ENCODE results near the gene MYCT1. TPM values are rescaled to one million over a fixed set of nuclear protein-coding genes. Genes with fewer than 3 reads are reported as not detected.
"Not testable (repeated sequence)": the region's sequence is repeated elsewhere in the genome, so short reads cannot be mapped to it uniquely, and the experiment has no call there.

The MYCT1 gene
- total RNA-seq, 3 donors from 2014 or later (not counting 1 experiment from before 2014, with no cell fraction given), result 0.25 to 0.64 (median 0.55) TPM

DNA sequence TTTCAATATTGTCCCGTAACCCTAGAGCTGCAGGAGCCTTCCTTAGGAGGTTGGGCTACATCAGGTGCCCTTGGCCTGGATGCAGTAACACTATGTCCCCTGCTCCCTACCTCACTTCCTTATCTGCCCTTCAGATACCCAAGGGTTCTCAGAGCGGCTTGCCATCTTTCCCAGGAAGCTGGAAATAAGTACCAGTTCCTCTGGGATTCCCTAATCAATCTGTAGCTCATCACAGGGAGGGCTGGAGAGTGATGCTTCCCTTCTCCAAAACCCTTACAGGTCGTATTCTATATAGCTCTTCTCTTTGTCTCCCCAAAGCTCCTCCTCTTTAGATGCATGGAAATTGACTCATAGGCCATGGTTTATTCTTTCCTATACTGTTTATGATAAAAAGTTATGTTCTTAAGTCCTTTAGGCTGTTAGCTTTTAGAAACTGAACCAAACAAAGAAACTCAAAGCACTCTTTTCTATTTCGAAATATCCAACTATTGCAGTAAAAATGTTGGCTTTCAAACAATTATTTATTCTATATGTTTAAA is 4.2 kb downstream of the MYCT1 start:
- Histone ChIP-seq H3K9me3 (ENCODE audit: control insufficient read depth, insufficient read depth, low read length) (no peaks in the 10 kb centered on the region), H3K27me3 (ENCODE audit: control insufficient read depth, insufficient read depth, low read length) (peaks cover 15% of the 10 kb centered on the region), H3K36me3 (ENCODE audit: control insufficient read depth, insufficient read depth, low read length) (no peaks in the 10 kb centered on the region), H3K4me1 (ENCODE audit: control insufficient read depth, insufficient read depth, low read length) (no peaks in the 10 kb centered on the region), H3K4me3 (ENCODE audit: low read length) (no peak overlapping the region), H3K27ac (ENCODE audit: low read length) (no peak overlapping the region)
- no peak overlapping the region for H3K27ac Mint-ChIP-seq
- H3K36me3 Mint-ChIP-seq, result no peaks in the 10 kb centered on the region
- intact Hi-C loops (cut with micrococcal nuclease), result no loop called here
- 43% methylated on average over 3 of the region's 4 CpGs for WGBS (ENCODE audit: insufficient coverage)
- no peaks in the 10 kb centered on the region for H3K9me3 Mint-ChIP-seq
- DNase-seq, result no peak
- peaks cover 0 to 8% of the 10 kb centered on the region in 2 donors for H3K4me1 Mint-ChIP-seq
- H3K27me3 Mint-ChIP-seq (ENCODE audit: low read depth in 2 of 2), result peaks cover 33 to 57% of the 10 kb centered on the region in 2 donors
- TF ChIP-seq, protein P1, sequence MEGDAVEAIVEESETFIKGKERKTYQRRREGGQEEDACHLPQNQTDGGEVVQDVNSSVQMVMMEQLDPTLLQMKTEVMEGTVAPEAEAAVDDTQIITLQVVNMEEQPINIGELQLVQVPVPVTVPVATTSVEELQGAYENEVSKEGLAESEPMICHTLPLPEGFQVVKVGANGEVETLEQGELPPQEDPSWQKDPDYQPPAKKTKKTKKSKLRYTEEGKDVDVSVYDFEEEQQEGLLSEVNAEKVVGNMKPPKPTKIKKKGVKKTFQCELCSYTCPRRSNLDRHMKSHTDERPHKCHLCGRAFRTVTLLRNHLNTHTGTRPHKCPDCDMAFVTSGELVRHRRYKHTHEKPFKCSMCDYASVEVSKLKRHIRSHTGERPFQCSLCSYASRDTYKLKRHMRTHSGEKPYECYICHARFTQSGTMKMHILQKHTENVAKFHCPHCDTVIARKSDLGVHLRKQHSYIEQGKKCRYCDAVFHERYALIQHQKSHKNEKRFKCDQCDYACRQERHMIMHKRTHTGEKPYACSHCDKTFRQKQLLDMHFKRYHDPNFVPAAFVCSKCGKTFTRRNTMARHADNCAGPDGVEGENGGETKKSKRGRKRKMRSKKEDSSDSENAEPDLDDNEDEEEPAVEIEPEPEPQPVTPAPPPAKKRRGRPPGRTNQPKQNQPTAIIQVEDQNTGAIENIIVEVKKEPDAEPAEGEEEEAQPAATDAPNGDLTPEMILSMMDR (IDR thresholded peaks at IDR 0.05), result no peak
- no peak for ATAC-seq
- no peak overlapping the region for H3K4me3 Mint-ChIP-seq

DNA sequence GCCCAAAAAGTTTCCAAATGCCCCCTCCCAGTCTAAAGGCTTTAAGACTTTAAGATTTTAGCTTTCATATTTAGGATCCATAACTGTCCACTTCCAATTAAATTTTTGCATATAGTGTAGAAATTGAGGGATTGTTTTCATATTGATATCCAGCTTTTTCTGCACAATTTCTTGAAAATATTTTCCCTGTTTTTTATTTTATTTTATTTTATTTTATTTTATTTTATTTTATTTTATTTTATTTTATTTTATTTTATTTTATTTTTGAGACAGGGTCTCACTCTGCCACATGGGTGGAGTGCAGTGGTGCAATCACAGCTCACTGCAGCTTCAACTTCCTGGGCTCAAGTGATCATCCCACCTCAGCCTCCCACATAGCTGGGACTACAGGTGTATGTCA is 6.1 kb downstream of the MYCT1 start:
- H3K27me3 Mint-ChIP-seq (ENCODE audit: low read depth in 2 of 2), result peaks cover 26 to 54% of the 10 kb centered on the region in 2 donors
- H3K9me3 ChIP-seq (ENCODE audit: control insufficient read depth, insufficient read depth, low read length); H3K4me3 Mint-ChIP-seq; H3K9me3 Mint-ChIP-seq; H3K27ac Mint-ChIP-seq; H3K4me1 ChIP-seq (ENCODE audit: control insufficient read depth, insufficient read depth, low read length); H3K27ac ChIP-seq (ENCODE audit: low read length); H3K36me3 ChIP-seq (ENCODE audit: control insufficient read depth, insufficient read depth, low read length); H3K4me3 ChIP-seq (ENCODE audit: low read length); DNase-seq; intact Hi-C loops (cut with micrococcal nuclease); H3K36me3 Mint-ChIP-seq; ATAC-seq; H3K4me1 Mint-ChIP-seq: not testable (repeated sequence)
- peaks cover 15% of the 10 kb centered on the region for H3K27me3 ChIP-seq (ENCODE audit: control insufficient read depth, insufficient read depth, low read length)

DNA sequence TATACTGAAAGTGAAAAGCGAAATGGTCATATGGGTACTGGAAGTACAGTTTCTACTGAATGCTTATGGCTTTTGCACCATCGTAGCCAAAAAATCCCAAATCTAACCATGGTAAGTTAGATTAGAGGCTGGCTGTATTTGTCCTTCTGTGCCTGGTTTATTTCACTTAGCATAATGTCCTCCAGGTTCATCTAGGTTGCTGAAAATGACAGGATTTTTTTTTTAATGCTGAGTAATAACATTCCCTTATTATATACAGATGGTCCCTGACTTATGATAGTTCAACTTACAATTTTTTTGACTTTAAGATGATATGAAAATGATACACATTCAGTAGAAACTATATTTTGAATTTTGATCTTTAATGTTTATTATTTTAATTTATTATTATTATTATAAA is 7.6 kb downstream of the MYCT1 start:
- Mint-ChIP-seq H3K27me3 (ENCODE audit: low read depth in 2 of 2) (peaks cover 21 to 43% of the 10 kb centered on the region in 2 donors), H3K4me3 (no peak overlapping the region), H3K9me3 (no peaks in the 10 kb centered on the region), H3K4me1 (peaks cover 0 to 8% of the 10 kb centered on the region in 2 donors), H3K27ac (no peak overlapping the region), H3K36me3 (no peaks in the 10 kb centered on the region)
- peaks cover 12% of the 10 kb centered on the region for H3K27me3 ChIP-seq (ENCODE audit: control insufficient read depth, insufficient read depth, low read length)
- H3K27ac ChIP-seq (ENCODE audit: low read length), result no peak overlapping the region
- no peaks in the 10 kb centered on the region for H3K4me1 ChIP-seq (ENCODE audit: control insufficient read depth, insufficient read depth, low read length)
- no peaks in the 10 kb centered on the region for H3K36me3 ChIP-seq (ENCODE audit: control insufficient read depth, insufficient read depth, low read length)
- DNase-seq, result no peak
- no peak overlapping the region for H3K4me3 ChIP-seq (ENCODE audit: low read length)
- intact Hi-C loops (cut with micrococcal nuclease), result no loop called here
- ATAC-seq, result no peak
- H3K9me3 ChIP-seq (ENCODE audit: control insufficient read depth, insufficient read depth, low read length), result peaks cover 3% of the 10 kb centered on the region
- TF ChIP-seq, protein P1 (IDR thresholded peaks at IDR 0.05), result no peak
- 57% methylated on average over 2 of the region's 2 CpGs for WGBS (ENCODE audit: insufficient coverage)

DNA sequence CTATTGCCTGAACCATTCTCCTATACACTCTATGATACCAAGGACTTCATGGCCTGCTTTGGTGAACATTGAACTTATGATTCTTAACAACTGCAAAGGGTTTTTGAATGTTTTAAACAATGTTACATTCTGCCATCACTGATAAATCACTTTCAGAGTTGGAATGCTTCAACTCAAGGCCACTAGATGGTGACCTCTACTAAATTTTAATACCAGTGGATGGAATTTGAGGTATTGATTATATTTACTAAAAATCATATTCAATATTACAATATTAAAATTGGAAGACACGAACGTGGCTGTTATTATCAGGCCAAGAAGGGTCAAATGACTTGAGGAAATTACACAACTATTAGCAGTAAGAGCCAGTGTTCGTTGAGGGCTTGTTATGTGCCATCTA is 18.6 kb downstream of the MYCT1 start:
- Histone ChIP-seq H3K9me3 (ENCODE audit: control insufficient read depth, insufficient read depth, low read length) (no peaks in the 10 kb centered on the region), H3K4me1 (ENCODE audit: control insufficient read depth, insufficient read depth, low read length) (no peaks in the 10 kb centered on the region), H3K4me3 (ENCODE audit: low read length) (no peak overlapping the region), H3K27ac (ENCODE audit: low read length) (no peak overlapping the region), H3K36me3 (ENCODE audit: control insufficient read depth, insufficient read depth, low read length) (no peaks in the 10 kb centered on the region), H3K27me3 (ENCODE audit: control insufficient read depth, insufficient read depth, low read length) (peaks cover 2% of the 10 kb centered on the region)
- Mint-ChIP-seq H3K4me3 (no peak overlapping the region), H3K9me3 (peaks cover 0 to 9% of the 10 kb centered on the region in 2 donors), H3K36me3 (peaks cover 14% of the 10 kb centered on the region), H3K27me3 (ENCODE audit: low read depth in 2 of 2) (peaks cover 9 to 35% of the 10 kb centered on the region in 2 donors), H3K27ac (no peak overlapping the region), H3K4me1 (no peaks in the 10 kb centered on the region)
- WGBS (ENCODE audit: insufficient coverage), result 96% methylated on average over 3 of the region's 3 CpGs
- ATAC-seq (no peak), DNase-seq (no peak)
- intact Hi-C loops (cut with micrococcal nuclease), result no loop called here
- TF ChIP-seq, protein P1 (IDR thresholded peaks at IDR 0.05), result no peak
